Neural cell (in vitro differentiated cells): ENCODE results near the gene CDHR2. TPM values are rescaled to one million over a fixed set of nuclear protein-coding genes. Genes with fewer than 3 reads are reported as not detected.

Source experiments
- H2AFZ ChIP-seq: fragments of 200-600, 300-800 bp; sonication (generic), shearing (Covaris generic); 2 replicates; pipeline ENCODE4 v1.6.0; 2014; ENCODE audit warnings: low read depth, mild to moderate bottlenecking, antibody characterized with exemption, low read length, moderate library complexity
- H3F3A ChIP-seq: fragments of 200-600 bp; shearing (Covaris generic); 2 replicates; pipeline ENCODE4 v1.6.1; 2016; ENCODE audit warnings: mild to moderate bottlenecking, moderate library complexity, mixed read lengths, antibody characterized with exemption, low read length; ENCODE audit not compliant: insufficient read depth, poor library complexity, severe bottlenecking
- H3K27ac ChIP-seq: fragments of 200-600, 300-800 bp; sonication (generic), shearing (Covaris generic); 2 replicates; pipeline ENCODE4 v1.5.1; 2014; ENCODE audit warnings: mild to moderate bottlenecking, low read length, moderate library complexity
- H3K27me3 ChIP-seq: fragments of 300-800, 200-600 bp; sonication (generic), shearing (Covaris generic); 2 replicates; pipeline ENCODE4 v1.6.0; 2014; ENCODE audit warnings: mild to moderate bottlenecking, low read depth, low read length, moderate library complexity; ENCODE audit not compliant: insufficient read depth
- H3K36me3 ChIP-seq: fragments of 300-800, 200-600 bp; sonication (generic), shearing (Covaris generic); 2 replicates; pipeline ENCODE4 v1.5.1; 2014; ENCODE audit warnings: mild to moderate bottlenecking, antibody characterized with exemption, low read length, moderate library complexity; ENCODE audit not compliant: insufficient read depth
- H3K4me2 ChIP-seq: fragments of 300-800, 200-600 bp; sonication (generic), shearing (Covaris generic); 2 replicates; pipeline ENCODE4 v1.6.0; 2014; ENCODE audit warnings: mild to moderate bottlenecking, low read length
- H3K4me3 ChIP-seq: fragments of 300-800, 200-600 bp; sonication (generic), shearing (Covaris generic); 2 replicates; pipeline ENCODE4 v1.5.1; 2014; ENCODE audit warnings: mild to moderate bottlenecking, low read length, moderate library complexity
- H3K79me2 ChIP-seq: fragments of 200-600 bp; shearing (Covaris generic); replicated peaks from 2 replicates; pipeline ENCODE4 v1.6.0; 2014; ENCODE audit warnings: mild to moderate bottlenecking, low read length, moderate library complexity; ENCODE audit not compliant: insufficient read depth
- H3K9ac ChIP-seq: fragments of 300-800, 200-600 bp; sonication (generic), shearing (Covaris generic); 2 replicates; pipeline ENCODE4 v1.6.1; 2016; ENCODE audit warnings: mild to moderate bottlenecking, low read length, mixed read lengths
- H3K9me2 ChIP-seq: fragments of 200-600 bp; shearing (Covaris generic); 2 replicates; pipeline ENCODE4 v1.6.1; 2016; ENCODE audit warnings: mild to moderate bottlenecking, low read length, mixed read lengths; ENCODE audit not compliant: insufficient read depth
- H3K9me3 ChIP-seq: fragments of 200-600, 300-800 bp; sonication (generic), shearing (Covaris generic); 2 replicates; pipeline ENCODE4 v1.6.1; 2016; ENCODE audit warnings: mild to moderate bottlenecking, mixed run types, low read length, moderate library complexity, mixed read lengths
- H4K20me1 ChIP-seq: fragments of 200-600 bp; shearing (Covaris generic); 2 replicates; pipeline ENCODE4 v1.6.1; 2016; ENCODE audit warnings: mild to moderate bottlenecking, mixed run types; ENCODE audit not compliant: insufficient read depth
- CTCF ChIP-seq: fragments of 450-650 bp; IDR thresholded peaks from 2 replicates; pipeline ENCODE4 v1.5.1; 2014; ENCODE audit warnings: antibody characterized with exemption, mild to moderate bottlenecking, moderate library complexity; ENCODE audit not compliant: poor library complexity, severe bottlenecking
- EP300 ChIP-seq: fragments of 450-650 bp; conservative IDR thresholded peaks from 2 replicates; pipeline ENCODE4 v1.6.1; 2014; ENCODE audit warnings: antibody characterized with exemption, mild to moderate bottlenecking, moderate library complexity; ENCODE audit not compliant: poor library complexity, severe bottlenecking
- EZH2 ChIP-seq: fragments of 200-600, 300-800 bp; shearing (Covaris generic), sonication (generic); IDR thresholded peaks from 2 replicates; pipeline ENCODE4 v1.6.1; 2014; ENCODE audit warnings: antibody characterized with exemption, low read length, borderline replicate concordance, mild to moderate bottlenecking; ENCODE audit not compliant: insufficient read depth, poor library complexity, severe bottlenecking
- MXI1 ChIP-seq: fragments of 450-650 bp; conservative IDR thresholded peaks from 2 replicates; pipeline ENCODE4 v1.6.1; 2014; ENCODE audit warnings: antibody characterized with exemption, mild to moderate bottlenecking; ENCODE audit not compliant: poor library complexity, severe bottlenecking
- POLR2AphosphoS5 ChIP-seq: IDR thresholded peaks from 2 replicates; pipeline ENCODE4 v1.6.1; 2012
- RAD21 ChIP-seq: fragments of 450-650 bp; conservative IDR thresholded peaks from 2 replicates; pipeline ENCODE4 v1.6.1; 2014; ENCODE audit warnings: antibody characterized with exemption, mild to moderate bottlenecking, moderate library complexity
- REST ChIP-seq: IDR thresholded peaks from 2 replicates; pipeline ENCODE4 v1.6.1; 2012; ENCODE audit warnings: borderline replicate concordance
- SMC3 ChIP-seq: fragments of 450-650 bp; conservative IDR thresholded peaks from 2 replicates; pipeline ENCODE4 v1.6.1; 2014; ENCODE audit warnings: antibody characterized with exemption, mild to moderate bottlenecking, moderate library complexity; ENCODE audit not compliant: poor library complexity
- TAF1 ChIP-seq: IDR thresholded peaks from 2 replicates; pipeline ENCODE4 v1.6.1; 2012; ENCODE audit warnings: low read depth
- polyA plus RNA-seq: library from polyadenylated mRNA; depleted of rRNA; stranded (reverse); fragments of >200 nt; gene quantifications from 2 replicates; pipeline ENCODE4 v1.2.3, GENCODE V29; 2014

CDHR2 gene
- polyA plus RNA-seq, 1 donor from 2014 or later = 1.0 TPM

DNA sequence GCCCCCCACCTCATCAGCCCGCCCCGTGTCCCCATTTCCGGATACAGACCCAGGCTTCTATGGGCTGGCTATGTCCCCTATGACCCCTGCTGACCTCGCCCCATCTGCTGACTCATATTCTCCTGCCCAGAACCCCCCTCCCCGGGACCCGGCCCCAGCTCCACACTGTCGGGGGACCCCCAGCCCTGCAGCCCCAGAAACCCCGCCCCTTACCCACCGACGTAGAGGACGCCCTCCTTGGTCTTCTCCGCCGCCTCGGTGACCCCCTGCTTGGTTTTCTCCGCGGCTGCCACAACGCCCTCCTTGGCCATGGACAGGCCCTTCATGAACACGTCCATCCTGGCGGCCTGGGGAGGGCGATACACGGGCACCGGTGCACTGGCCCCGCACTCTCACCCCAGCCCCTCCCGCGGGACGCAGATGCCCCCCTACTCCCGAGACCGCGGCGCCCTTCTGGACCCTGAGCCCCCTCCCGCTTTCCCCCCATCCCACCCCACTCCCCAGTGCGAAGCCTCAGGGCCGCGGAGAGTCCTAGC lies 80.2 kb downstream of the CDHR2 start:
- Histone ChIP-seq H4K20me1 (no peaks in the 10 kb centered on the region), H3K27ac (no peak overlapping the region), H3K36me3 (no peaks in the 10 kb centered on the region), H3K4me2 (no peak overlapping the region), H3K9me3 (no peaks in the 10 kb centered on the region), H3K9me2 (no peaks in the 10 kb centered on the region), H3F3A (no peaks in the 10 kb centered on the region), H3K9ac (peak overlapping the region; percentile 76), H2AFZ (no peak overlapping the region), H3K27me3 (peaks cover 50% of the 10 kb centered on the region), H3K4me3 (peak overlapping the region; percentile 85), H3K79me2 (no peaks in the 10 kb centered on the region)
- TF ChIP-seq EZH2 (no peak), CTCF (no peak), REST (no peak), EP300 (no peak), SMC3 (no peak), RAD21 (no peak), TAF1 (no peak), POLR2AphosphoS5 (no peak), MXI1 (no peak)

- Histone ChIP-seq H3K9ac (peak within 1 kb of the TSS; percentile 76), H3K9me3 (no peaks in the 10 kb centered on the region), H3K27me3 (peaks cover 50% of the 10 kb centered on the region), H3K4me3 (peak within 1 kb of the TSS; percentile 85), H4K20me1 (no peaks in the 10 kb centered on the region), H3K27ac (peak within 1 kb of the TSS; percentile 37), H2AFZ (no peak within 1 kb of the TSS), H3K4me2 (peak within 1 kb of the TSS; percentile 89), H3F3A (no peaks in the 10 kb centered on the region), H3K9me2 (no peaks in the 10 kb centered on the region), H3K36me3 (no peaks in the 10 kb centered on the region), H3K79me2 (no peaks in the 10 kb centered on the region)
- TF ChIP-seq TAF1 (no peak), POLR2AphosphoS5 (peak; percentile 41), EZH2 (no peak), MXI1 (peak; percentile 55), EP300 (no peak), RAD21 (peak; percentile 18), SMC3 (no peak), CTCF (peak; percentile 42), REST (no peak)
Observed at GRCh38 chr5:176629853-176630680, 80.9 kb downstream of the CDHR2 start, which contains the start of the genes EIF4E1B and SNCB. TSS of gene EIF4E1B (plus strand) at chr5:176630675. CDS start at chr5:176642788, 12,113 bp downstream. TSS of gene SNCB (minus strand) at chr5:176630534. CDS start at chr5:176629654, 880 bp downstream.
